ENCODE data around the gene MAP3K8. TPM values are rescaled to one million over a fixed set of nuclear protein-coding genes. Genes with fewer than 3 reads are reported as not detected.
A peak's percentile ranks its signal among the peaks of the same experiment; 100 is the strongest.

Gene MAP3K8
- total RNA-seq: 10 to 100 TPM; 18.7 to 74.2 (median 24.1) TPM

DNA sequence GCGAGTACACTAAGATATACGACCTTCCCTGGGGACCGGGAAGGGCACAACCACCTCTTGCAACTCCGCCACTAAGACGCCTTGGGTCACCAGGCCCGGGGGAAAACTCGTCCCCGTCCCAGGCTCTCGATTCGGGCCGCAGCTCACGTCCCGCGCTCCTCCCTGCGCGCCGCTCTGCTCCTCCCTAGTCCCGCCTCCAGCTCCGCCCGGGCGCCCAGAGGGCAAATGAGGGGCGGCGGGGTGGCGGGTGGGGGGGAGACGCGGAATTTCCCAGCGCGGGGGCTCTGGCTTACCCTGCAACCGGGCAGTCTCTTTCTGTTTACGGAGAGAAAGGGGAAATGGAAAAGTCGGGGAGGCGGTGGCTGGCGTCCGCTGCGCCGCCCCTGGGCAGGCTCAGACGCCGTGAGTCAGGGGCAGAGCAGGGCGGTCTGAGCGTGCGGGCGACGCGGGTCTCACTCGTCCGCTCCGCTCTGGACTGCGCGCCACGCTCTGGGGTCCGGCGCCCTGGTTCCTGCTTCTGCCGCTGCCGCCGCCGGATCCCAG, at the start of gene MAP3K8:
TSS of gene MAP3K8 (plus strand) at position 455 of the 543 bp plus-strand sequence. CDS start 4,755 bp downstream, outside the sequence.
- Histone ChIP-seq H3K4me3 (peak within 1 kb of the TSS; percentile 82 to 94 (median 86)), H3K27me3 (no peaks in the 10 kb centered on the region), H3K27ac (replicated peaks in 1 of 4) (peak within 1 kb of the TSS; percentile 97 to 100 (median 99)), H3K9me3 (no peaks in the 10 kb centered on the region), H3K36me3 (peaks cover 0 to 21% (median 0%) of the 10 kb centered on the region in 4 donors), H3K4me1 (peaks cover 50 to 62% (median 58%) of the 10 kb centered on the region in 4 donors)
- DNase-seq (ENCODE audit: extremely low spot score): peak; percentile 97
- TF ChIP-seq EP300 (IDR thresholded peaks at IDR 0.05): no peak
- TF ChIP-seq POLR2A (IDR thresholded peaks at IDR 0.05; ENCODE audit: low read depth): peak; percentile 91
- TF ChIP-seq, protein P1, sequence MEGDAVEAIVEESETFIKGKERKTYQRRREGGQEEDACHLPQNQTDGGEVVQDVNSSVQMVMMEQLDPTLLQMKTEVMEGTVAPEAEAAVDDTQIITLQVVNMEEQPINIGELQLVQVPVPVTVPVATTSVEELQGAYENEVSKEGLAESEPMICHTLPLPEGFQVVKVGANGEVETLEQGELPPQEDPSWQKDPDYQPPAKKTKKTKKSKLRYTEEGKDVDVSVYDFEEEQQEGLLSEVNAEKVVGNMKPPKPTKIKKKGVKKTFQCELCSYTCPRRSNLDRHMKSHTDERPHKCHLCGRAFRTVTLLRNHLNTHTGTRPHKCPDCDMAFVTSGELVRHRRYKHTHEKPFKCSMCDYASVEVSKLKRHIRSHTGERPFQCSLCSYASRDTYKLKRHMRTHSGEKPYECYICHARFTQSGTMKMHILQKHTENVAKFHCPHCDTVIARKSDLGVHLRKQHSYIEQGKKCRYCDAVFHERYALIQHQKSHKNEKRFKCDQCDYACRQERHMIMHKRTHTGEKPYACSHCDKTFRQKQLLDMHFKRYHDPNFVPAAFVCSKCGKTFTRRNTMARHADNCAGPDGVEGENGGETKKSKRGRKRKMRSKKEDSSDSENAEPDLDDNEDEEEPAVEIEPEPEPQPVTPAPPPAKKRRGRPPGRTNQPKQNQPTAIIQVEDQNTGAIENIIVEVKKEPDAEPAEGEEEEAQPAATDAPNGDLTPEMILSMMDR (IDR thresholded peaks at IDR 0.05): no peak
- peak; percentile 88 to 96 for TF ChIP-seq POLR2AphosphoS5 (IDR thresholded peaks at IDR 0.05)
- WGBS: no CpG with 5 or more reads among the region's 56 CpGs
- intact Hi-C loops (cut with DNase I): no loop called here

DNA sequence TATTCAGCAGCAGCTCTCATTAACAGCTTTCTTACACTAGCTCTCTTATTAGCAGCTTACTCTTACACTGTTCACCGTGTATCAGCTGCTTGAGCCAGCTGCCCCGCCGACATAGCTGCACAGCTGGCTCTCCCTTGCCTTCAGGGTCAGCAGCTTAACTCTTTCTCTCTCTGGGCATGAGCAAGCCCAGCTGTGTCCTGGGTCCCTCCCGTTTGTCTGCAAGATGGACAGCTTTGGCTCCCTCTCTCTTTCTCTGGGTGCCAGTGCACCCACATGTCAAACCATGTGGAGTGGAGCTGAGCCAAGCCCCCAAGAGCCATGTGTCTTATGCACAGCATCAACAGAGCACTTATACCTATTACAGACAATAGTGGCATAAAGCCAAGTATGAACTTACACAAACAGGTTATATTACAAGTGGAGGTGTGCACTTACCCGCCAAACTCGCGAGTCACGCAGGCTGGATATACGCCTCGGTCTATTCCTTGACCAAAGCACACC, 49.2 kb upstream of the MAP3K8 start:
- Histone ChIP-seq H3K27me3 (no peaks in the 10 kb centered on the region), H3K4me1 (peaks cover 0 to 16% (median 4%) of the 10 kb centered on the region in 4 donors), H3K27ac (replicated peaks in 1 of 4) (no peak overlapping the region), H3K36me3 (no peaks in the 10 kb centered on the region), H3K9me3 (no peaks in the 10 kb centered on the region), H3K4me3 (no peak overlapping the region)
- DNase-seq (ENCODE audit: extremely low spot score): no peak
- 68% methylated on average over 10 of the region's 10 CpGs for WGBS
- TF ChIP-seq, protein P1 (IDR thresholded peaks at IDR 0.05): peak in 2 of 3 experiments; percentile 6 to 17
- TF ChIP-seq EP300 (IDR thresholded peaks at IDR 0.05) (no peak), POLR2AphosphoS5 (IDR thresholded peaks at IDR 0.05) (no peak), POLR2A (IDR thresholded peaks at IDR 0.05; ENCODE audit: low read depth) (no peak)
- intact Hi-C loops (cut with DNase I): no loop called here

DNA sequence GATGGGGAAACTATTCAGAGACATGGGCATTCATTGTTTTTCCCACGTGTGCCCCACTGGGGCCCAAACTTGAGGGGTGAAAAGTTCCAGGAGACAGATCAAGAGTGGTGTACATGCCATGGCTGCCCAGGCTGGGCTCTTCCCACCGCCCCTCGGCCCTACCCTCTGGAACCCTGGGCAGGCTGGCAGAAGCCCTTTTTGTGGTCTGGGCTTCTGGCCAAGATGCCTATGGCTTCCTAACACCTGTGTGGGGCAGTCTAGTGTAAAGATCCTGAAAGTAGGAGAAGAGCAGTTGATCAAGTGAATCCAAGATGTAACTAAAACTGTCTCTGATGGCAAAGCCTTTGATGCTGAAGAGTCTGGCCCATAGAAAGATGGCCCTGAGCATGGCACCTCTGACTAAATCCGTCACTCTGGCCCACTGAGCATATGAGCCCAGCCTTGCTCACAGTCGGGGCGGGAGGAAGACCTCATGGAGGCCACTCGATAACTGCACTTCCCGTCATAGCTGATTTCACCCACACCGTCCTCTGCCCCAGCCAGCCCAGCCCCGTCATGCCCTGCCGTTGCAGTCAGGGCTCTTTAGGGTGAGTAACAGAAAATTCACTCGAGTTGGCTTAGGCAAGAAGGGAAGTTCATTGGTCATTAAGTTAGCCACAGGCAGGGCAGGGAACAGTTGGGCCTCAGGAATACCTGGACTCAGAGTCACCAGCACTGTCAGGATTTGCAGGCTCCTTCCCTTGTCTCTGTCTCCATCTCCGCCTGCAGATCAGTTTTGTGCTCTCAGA, 47.0 kb upstream of the MAP3K8 start:
- H3K27me3 ChIP-seq: no peaks in the 10 kb centered on the region
- no peak for DNase-seq (ENCODE audit: extremely low spot score)
- WGBS: 86% methylated on average over 12 of the region's 13 CpGs
- no peak overlapping the region for H3K27ac ChIP-seq (replicated peaks in 1 of 4)
- no peaks in the 10 kb centered on the region for H3K36me3 ChIP-seq
- TF ChIP-seq, protein P1 (IDR thresholded peaks at IDR 0.05): no peak
- no peak for TF ChIP-seq POLR2A (IDR thresholded peaks at IDR 0.05; ENCODE audit: low read depth)
- TF ChIP-seq POLR2AphosphoS5 (IDR thresholded peaks at IDR 0.05): no peak
- no peak for TF ChIP-seq EP300 (IDR thresholded peaks at IDR 0.05)
- peaks cover 0 to 16% (median 4%) of the 10 kb centered on the region in 4 donors for H3K4me1 ChIP-seq
- no peaks in the 10 kb centered on the region for H3K9me3 ChIP-seq
- no peak overlapping the region for H3K4me3 ChIP-seq
- intact Hi-C loops (cut with DNase I): no loop called here

DNA sequence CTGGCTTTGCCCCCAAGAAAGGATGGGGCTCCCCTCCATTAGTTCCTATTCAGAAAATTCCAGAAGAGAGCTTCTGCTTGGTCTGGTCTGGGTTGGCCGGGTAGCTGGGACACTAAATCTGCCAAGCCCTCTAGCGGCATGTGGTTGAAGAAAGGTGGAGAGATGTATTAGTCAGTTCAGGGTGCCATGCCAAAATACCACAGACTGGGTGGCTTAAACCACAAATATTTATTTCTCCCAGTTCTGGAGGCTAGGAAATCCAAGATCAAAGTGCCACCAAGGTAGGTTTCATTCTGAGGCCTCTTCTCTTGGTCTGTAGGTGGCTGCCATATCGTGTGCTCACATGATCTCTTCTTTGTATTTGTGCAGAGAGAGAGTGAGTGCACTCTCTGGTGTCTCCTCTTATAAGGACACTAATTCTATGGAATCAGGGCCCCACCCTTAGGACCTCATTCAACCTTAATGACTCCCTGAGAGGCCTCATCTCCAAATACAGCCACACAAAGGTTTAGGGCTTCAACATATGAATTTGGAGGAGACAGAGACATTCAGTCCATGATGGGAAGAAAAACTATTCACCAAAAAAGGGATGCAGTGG, 46.2 kb upstream of the MAP3K8 start:
- no peak overlapping the region for H3K27ac ChIP-seq (replicated peaks in 1 of 4)
- WGBS: 95% methylated on average over 3 of the region's 3 CpGs
- TF ChIP-seq, protein P1 (IDR thresholded peaks at IDR 0.05): no peak
- TF ChIP-seq POLR2A (IDR thresholded peaks at IDR 0.05; ENCODE audit: low read depth) (no peak), POLR2AphosphoS5 (IDR thresholded peaks at IDR 0.05) (no peak), EP300 (IDR thresholded peaks at IDR 0.05) (no peak)
- intact Hi-C loops (cut with DNase I): no loop called here
- DNase-seq (ENCODE audit: extremely low spot score): no peak
- peaks cover 4 to 18% (median 10%) of the 10 kb centered on the region in 4 donors for H3K4me1 ChIP-seq
- no peaks in the 10 kb centered on the region for H3K36me3 ChIP-seq
- H3K27me3 ChIP-seq: no peaks in the 10 kb centered on the region
- H3K9me3 ChIP-seq: no peaks in the 10 kb centered on the region
- no peak overlapping the region for H3K4me3 ChIP-seq

All from esophagus muscularis mucosa (tissue), 4 donors.